Amniotic stem cell (primary cell): ENCODE results near the gene F8.
"Not testable (repeated sequence)": the region's sequence is repeated elsewhere in the genome, so short reads cannot be mapped to it uniquely, and the experiment has no call there.

Experiments used
- DNase-seq: peaks from one replicate; lab custom pipeline; 2025; lab: John Stamatoyannopoulos, UW

Gene F8

DNA sequence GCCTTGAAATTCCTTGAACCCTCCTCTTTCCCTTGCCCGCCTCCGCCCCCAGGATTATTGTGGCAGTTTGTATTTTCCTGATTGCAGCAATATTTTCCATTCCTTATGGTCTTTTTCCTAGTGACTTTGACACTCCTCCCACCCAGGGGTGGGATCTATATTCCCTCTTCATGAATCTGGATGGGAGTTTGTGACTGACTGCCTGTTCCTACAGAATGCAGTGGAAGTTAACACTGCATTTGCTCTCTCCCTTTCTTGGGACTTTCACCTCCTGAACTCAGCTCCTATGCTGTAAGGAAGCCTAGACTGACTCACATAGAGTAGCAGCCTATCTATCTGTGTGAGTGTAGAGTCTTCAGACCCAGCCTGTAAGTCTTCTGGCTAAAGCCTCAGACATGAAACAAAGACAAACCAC is 6.4 kb upstream of the F8 start:
- DNase-seq: no peak

DNA sequence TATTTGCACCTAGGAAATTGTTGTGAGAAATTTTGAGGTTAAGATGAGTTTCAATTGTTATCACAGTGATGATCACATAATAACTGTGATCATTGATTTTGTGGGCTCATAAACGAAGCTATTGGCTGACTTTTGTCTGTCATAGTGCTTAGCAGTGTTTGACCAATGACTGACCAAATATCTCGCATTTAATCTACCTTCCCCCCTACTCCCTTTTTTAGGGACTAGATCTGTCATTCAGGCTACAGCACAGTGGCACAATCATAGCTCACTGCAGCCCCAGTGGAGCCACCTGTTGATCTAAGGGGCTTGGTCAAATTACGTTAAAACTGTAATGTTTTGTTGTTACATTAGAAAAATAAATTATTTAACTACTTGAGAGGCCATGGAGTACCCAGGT is 5.6 kb upstream of the F8 start:
- DNase-seq: no peak

DNA sequence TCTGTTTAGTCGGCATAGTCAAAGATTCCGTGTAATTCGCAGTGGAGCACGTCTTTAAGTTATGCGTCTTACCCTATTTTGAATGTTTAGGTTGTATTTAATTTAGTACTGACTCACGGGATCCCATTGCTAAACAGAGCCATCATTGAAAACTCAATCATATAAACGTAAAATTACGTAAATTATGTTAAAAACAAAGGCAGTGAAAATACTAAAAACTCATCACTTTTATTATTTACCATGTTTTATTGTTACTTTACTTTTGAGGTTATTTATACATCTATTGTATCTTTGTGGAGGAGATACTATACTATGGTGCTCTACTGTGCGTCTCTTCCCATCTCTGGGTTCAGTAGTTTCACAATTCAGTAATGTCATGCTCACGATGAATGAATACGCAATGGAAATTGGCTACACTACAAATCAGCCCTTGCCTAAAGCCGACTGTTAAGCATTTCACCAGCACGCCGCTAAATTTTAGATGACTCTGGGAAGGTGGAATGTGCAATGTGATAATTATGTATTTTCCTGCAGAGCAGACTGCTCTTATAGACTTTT is 5.1 kb upstream of the F8 start:
- peak; percentile 13 for DNase-seq

DNA sequence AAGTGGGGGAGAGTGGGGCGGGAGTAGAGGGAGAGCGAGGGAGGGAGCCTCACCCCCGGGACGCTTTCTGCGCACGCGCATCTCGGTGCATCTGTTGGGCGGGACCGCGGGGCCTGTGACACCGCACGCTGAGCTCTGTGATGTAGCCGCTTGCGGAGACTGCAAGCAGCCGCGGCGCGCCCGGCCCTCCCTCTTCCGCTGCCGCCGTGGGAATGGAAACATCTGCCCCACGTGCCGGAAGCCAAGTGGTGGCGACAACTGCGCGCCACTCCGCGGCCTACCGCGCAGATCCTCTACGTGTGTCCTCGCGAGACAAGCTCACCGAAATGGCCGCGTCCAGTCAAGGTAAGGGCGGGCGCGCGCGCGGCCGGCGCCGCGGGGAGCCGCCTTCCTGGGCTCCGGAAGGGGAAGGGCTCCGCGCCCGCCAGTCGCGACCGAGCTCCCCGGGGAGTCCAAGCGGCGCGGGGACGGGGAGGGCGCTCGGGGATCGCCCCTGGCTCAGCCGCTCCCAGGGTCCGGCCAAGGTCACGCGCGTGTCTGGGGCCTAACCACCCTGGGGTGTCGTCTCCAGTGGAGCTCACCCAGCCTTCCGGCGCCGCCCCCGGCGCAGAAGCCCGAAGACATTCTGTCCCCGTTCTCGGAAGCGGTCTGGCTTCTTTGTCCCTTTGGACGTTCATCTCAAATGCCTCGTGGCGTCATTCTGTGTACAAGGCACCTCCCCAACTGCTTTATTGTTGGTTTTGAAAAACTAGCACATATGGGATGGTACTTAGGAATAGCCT is 4.4 kb upstream of the F8 start, which contains the start of gene FUNDC2:
Gene FUNDC2, plus strand, starts transcription at position 118 of the 782 bp plus-strand sequence. Its CDS starts 95 bp downstream, at position 213.
- DNase-seq: peak; percentile 50

DNA sequence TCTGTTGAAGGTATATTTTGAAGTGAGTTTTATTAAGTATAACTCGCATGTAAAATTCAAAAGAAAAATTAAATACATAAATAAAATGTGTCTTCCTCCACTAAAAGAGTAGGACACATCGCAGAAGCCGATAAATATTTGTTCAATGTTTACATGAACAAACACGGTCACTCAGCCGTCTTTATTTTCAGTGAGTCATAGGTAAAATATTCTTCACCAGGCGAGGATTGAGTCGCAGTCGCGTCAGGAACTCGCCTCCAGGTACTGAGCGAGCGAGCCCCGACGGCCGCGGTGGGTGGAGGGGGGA is 3.9 kb upstream of the F8 start:
- no peak for DNase-seq

DNA sequence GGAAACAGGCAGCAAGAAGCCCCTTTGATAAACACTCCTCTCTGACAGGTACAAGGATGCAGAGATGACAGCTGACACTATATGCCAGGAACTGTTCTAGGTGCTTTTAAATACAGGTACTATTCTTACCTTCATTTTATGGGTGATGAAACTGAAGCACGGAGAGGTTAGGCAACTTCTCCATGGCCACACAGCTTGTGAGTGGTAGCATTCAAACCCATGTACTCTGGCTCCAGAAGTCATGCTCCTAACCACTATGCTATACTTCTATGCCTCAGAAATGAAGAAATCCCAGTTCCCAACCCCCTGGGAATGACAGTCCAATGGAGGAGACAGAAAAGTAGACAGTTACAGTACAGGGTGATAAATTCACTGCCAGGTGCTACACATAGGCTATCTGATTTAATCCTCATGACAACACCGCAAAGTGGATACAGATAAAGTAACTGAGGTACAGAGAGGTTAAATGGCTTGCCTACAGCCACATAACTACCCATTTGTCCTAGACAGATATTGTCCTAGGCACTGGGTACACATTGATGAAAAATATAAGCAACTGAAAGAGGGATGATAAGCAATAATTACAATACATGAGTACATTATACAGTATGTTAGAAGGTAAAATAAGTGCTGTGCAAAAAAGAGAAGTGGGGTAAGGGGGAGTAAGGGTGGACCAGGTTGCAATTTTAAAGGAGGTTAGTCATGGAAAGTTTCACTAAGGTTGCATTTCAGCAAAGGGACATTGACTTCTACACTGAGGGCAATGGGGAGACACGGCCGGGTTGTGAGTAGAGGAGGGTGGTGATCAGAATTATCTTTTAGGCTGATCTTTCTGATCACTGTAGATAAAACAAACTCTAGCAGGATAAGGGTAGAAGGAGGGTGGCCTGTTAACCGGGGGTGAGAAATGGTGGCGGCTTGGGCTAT is 1.6 kb upstream of the F8 start:
- DNase-seq: no peak

DNA sequence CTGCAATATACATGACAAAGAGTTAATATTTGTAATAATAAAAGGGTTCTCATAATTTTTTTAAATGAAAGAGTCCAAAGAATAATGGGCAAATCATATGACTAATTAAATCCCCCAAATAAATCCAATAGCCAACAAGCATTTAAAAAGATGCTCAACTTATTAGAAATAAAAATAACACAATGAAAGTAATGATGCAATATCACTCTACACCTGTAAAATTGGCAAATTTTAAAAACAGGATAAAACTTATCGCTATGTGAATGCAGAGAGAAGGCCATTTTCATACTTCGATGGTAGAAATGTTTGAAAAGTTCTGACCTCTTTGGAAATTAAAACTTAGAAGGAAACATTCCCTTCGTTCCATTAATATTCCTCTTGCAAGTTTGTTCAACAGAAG is 1.9 kb downstream of the F8 start:
- no peak for DNase-seq

DNA sequence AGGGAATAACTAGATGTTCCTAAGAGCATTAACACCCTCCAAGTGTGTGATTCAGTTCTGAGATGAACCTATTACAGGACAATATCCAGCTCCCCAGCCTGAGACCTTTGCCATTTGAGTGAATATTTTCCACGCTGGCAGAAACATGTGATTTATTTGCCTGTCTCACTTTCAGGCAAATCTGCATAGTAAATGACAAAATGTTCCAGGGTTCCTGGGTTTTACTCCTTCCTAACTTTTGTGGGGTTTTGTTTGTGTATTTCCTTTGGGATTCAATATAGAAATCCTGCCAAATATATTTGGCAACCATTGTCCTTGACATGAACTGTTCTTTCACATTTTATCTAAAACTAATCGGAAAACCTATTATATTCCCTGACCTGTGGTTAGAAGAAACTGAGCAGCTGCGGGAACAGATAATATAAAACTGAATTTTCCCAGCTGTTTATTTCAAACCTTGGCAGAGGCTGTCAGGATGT is 12.5 kb downstream of the F8 start:
- no peak for DNase-seq

DNA sequence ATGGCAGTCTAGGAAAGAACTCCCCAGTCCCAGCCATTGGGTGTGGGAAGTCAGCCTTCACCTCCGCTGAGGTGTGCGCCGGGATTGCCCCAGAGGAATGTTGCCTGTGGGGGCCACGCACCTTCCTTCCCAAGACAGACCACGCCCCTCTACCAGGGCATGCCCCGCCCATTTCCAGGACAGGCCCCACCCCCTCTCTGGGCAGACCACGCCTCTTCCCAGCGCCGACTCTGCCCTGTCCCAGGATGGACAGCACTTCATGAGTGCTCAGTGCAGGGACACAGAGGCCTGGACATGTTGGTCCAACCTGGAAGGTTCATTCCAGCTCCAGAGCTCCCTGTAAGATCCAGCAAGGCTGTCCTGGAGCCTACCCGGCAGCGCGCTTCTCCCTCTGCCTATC is 13.9 kb downstream of the F8 start:
- DNase-seq: not testable (repeated sequence)

DNA sequence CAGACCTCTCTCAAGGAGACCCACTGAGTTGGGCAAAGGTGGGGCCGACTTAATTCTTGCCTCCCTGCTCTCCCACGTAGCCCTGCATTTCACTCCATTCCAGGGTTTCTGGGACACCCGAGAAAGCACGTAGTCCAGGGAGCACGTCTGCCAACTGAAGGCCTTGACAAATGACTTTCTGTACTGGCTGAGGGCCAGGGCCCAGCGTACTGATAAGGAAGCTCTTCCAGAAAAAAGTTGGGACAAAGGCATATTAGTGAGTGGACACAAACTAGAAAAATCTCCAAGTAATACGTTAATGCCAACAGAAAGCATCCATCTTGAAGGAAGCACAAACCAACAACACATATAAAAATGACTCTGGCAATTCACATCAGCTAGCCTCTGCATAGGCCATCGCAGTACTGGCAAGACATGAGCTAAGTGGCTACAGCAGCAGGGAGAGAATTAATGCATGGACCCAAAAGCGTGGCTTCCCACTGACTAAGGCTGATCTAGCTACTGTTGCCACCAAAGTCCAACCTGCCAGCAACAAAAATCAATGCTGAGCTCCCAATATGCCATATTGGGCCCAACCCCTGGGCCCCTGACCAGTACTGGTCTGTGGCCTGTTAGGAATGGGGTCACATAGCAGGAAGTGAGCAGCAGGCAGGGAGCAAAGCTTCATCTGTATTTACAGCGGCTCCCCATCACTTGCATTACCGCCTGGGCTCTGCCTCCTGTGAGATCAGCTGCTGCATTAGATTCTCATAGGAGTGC is 15.4 kb downstream of the F8 start:
- not testable (repeated sequence) for DNase-seq

DNA sequence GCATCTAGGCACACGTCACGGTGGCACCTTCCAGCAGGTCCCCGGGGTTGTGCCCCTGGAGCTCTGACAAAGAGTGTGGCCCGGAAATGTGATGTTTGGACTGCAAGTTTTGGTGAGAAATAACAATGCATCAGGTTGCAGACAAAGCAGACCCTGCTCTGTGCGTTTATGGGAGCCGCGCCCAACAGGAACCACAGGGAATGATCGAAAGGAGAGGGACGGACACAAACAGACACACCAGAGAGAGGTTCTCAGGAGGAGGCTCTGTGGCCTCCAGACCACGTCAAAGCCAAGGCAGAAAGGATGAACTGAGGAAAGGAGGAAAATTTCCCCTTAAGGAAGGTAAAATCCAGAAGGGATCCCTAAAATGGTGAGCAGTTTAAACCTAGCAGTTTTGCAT is 16.1 kb downstream of the F8 start:
- DNase-seq: not testable (repeated sequence)

DNA sequence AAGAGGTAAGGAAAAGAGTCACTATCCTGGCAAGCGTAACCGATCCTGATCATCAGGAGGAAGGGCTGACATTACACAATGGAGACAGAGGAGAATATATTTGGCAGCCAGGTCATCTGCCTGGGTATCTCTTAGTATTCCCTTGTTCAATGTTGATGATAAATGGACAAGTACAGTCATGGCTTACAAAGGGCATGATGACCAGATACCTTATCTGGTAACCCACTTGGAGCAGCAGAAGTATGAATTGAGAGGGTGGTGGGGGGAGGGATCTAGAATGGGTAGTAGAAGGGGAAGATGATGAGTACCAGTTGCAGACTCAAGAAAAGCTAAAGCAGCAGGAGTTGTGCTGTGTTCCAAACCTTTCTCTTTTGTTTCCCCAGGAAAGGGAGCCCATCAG is 17.3 kb downstream of the F8 start:
- no peak for DNase-seq

DNA sequence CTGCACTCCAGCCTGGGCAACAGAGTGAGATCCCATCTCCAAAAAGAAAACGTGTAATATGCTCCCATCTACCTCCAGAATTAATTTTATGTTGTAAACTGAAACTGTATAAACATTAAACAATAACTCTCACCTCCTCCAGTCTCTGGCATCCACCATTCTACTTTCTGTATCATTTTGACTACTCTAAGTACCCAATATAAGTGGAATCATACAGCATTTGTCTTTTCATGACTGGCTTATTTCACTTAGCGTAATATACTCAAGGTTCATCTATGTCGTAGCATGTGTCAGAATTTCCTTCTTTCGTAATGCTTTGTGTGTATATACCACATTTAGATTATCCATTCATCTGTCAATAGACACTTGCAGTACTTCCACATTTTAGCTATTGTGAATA is 20.6 kb downstream of the F8 start:
- no peak for DNase-seq

DNA sequence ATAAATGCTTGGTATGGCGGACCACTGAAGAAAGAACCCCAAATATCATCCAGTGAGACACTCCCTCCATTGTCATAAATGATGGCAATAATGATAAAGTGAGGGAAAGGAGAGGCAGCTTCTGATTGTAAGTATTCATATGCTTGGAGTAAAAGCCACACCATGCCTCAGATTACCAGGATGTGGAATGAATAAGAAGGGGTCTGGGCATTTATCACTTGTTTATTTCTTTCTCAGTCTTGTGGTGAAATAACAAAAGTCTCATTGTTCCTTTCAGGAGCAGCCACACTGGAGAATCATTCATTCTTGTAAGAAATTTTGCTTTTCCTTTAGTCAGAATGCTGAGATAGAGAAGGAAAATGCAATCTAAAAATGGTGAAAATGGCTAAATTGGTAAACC is 21.7 kb downstream of the F8 start:
- no peak for DNase-seq

DNA sequence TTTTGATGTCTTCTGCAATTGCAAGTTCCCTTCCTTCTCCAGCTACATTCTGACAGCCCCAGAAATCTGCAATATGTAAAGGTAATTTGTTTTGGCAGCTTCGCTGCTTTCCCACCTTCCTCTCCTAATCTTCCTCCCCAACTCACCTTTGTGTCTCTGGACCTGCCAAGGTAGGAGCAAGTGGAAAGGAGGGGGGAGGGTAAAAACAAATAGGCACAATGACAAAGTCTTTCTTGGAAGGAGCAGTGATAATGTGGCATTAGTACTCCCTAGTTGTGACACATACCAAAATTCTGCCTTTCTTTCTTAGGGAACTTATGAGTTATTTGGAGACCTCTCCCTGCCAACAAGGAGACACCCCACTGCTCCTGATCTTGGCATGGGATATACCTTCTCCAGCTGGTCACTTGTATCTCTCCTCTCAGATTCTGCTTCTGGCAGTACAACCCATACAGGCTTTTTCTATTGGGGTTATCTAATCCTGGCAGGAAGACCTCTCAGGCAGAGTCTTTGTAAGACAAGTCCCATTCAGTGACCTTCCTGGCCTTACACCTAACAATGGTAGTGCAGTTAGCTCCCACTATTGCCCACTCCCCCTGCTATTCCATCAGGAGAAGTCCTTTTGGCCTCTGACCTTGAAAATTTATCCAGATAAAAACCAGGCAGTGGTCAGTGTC is 24.2 kb downstream of the F8 start:
- DNase-seq: no peak

DNA sequence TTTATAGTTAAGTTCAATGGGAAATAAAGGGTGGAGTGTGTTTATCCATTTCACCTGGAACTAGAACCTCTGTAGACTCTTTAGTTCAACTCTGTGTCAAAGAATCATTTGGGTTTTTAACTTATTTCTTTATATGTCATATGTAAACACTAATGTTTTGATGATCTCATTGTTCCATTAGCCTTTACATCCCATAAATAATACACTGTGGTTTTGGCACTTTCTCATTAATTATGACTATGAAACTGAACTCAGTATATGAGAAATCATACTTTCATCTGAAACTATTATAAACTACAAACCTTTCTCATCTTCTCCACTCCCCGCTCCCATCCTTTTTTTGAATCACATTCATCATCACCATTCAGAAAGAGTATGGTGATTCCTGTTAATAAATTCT is 31.0 kb downstream of the F8 start:
- DNase-seq: no peak

DNA sequence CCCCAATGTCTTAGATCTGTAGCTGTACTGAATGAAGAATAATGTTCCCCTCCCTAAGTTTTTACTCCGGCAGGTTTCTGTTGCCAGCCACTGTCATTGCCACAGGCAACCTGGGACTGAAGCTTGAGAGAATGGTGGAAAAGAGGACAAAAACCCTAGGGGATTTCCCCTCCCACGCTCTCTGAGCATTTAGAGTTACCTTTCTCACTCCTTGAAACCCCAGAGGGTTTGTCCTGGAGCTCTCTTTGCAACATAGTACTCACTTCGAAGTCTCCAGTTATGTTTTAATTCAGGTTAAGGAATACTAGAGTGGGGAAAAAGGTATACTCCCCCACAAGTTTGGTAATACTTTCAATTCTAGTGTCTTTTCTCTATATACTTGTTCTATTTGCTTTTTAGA is 31.5 kb downstream of the F8 start:
- no peak for DNase-seq

DNA sequence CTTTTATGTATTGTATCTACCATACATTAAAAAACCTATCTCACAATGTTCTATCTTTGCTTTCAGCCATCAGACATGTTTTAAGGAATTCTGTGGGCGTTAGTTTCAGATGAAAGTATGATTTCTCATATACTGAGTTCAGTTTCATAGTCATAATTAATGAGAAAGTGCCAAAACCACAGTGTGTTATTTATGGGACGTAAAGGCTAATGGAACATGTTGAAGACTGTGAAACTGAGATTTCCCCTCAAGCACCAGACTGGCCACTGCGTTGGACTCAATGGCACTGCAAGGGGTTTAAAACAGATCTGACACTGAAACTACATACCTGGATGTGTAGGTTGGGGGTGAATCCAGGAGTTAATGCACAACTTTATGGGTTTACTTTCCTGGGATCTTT is 32.0 kb downstream of the F8 start:
- no peak for DNase-seq

DNA sequence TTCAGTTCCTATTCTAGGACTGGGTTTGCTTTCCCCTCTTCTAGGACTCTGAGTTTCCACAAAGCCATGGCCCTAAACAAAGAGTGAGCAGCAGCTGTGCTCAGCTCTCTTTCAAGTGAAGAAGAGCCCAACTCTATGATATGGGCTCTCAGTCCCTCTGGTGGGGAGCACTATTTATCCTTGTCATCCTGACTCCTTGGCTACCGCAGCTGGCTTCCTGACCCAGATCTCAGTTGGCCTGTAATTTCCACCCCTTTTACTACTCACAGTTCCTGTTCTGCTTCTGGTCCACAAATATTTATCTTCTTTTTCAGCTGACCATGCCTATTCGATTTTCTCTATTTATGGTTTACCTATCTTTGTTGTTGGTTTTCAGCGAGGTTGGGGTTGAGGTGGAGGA is 33.8 kb downstream of the F8 start:
- no peak for DNase-seq

DNA sequence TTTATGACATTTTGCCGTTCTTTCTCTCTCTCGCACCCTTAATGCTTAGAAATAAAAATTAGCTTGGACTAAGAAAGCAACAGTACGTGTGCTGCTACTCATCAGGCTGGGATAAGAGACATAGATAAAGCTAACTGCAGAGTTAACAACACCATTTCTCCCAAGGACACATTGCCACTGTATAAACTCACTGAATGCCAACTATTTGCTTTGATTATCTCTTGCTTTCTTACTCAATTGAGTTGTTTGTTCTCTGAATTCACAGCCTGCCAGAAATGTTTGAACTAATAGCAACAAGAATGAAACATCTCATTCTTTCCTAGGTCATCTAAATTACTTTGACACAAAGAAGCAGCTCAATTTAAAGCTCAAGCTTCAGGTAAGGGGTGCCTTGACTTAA is 34.6 kb downstream of the F8 start:
- DNase-seq: no peak

DNA sequence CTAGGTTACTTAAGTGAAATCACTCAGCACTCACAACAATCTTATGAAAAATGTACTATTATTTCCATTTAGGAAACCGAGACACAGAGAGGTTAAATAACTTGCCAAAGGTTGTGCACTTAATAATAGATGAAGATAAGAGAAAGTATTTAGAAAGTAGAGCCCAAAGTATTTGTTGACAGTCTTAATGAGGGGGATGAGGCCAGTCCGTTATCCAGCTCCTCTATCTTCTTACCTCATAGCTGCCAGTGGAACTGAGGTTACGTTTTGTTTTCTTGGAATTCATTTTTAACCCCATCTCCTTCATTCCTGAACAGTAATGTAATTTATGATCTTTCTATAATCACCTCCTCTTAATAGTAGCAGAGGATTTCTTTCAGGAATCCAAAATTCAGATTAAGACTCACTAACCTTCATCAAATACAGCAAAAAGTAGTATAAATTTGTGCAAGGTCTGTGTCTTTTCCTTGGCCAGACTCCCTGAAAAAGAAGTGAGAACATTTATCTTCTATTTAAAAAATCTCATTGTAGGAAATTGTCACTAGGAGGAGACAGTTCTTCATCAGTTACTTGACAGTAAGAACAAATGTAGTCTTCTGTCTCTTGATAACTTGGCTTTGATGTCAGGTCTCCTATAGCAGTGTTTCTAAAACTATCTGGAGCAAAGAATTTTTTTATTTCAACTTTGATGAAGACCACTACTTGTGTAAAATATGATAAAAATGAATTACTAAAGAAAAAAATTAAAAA is 35.5 kb downstream of the F8 start:
- no peak for DNase-seq
